SH-SY5Y (cell line): ENCODE data around the gene PARP4.

Experiments used
- GATA2 ChIP-seq: IDR thresholded peaks from 2 replicates; pipeline ENCODE4 v1.6.1; 2011; ENCODE audit warnings: mild to moderate bottlenecking, low read depth, low read length
- GATA3 ChIP-seq: IDR thresholded peaks from 2 replicates; pipeline ENCODE4 v1.6.1; 2011; ENCODE audit warnings: low read depth, mild to moderate bottlenecking, low read length, moderate library complexity

PARP4 gene

GRCh38 chr13:24459234-24459633, 53.3 kb downstream of the PARP4 start:
- TF ChIP-seq GATA2 (no peak), GATA3 (no peak)

- TF ChIP-seq GATA3: no peak
- TF ChIP-seq GATA2: no peak
Observed at GRCh38 chr13:24458736-24459135, 53.8 kb downstream of the PARP4 start.

- no peak for TF ChIP-seq GATA3
- no peak for TF ChIP-seq GATA2
Observed at GRCh38 chr13:24456396-24456795, 56.2 kb downstream of the PARP4 start.

GRCh38 chr13:24454056-24454455, 58.5 kb downstream of the PARP4 start:
- TF ChIP-seq GATA3 (no peak), GATA2 (no peak)

GRCh38 chr13:24452044-24452443, 60.5 kb downstream of the PARP4 start:
- no peak for TF ChIP-seq GATA2
- no peak for TF ChIP-seq GATA3

GRCh38 chr13:24450530-24450929, 62.0 kb downstream of the PARP4 start:
- TF ChIP-seq GATA2 (no peak), GATA3 (no peak)

- TF ChIP-seq GATA2 (no peak), GATA3 (no peak)
Observed at GRCh38 chr13:24443366-24443765, 69.2 kb downstream of the PARP4 start.

- no peak for TF ChIP-seq GATA3
- TF ChIP-seq GATA2: no peak
Observed at GRCh38 chr13:24407844-24408243, 104.7 kb downstream of the PARP4 start.

- no peak for TF ChIP-seq GATA2
- TF ChIP-seq GATA3: no peak
Observed at GRCh38 chr13:24406524-24406923, 106.1 kb downstream of the PARP4 start.

GRCh38 chr13:24396821-24397220, 115.8 kb downstream of the PARP4 start:
- TF ChIP-seq GATA2 (no peak), GATA3 (no peak)

GRCh38 chr13:24392972-24393371, 119.6 kb downstream of the PARP4 start:
- no peak for TF ChIP-seq GATA2
- TF ChIP-seq GATA3: no peak

- TF ChIP-seq GATA2 (no peak), GATA3 (no peak)
Observed at GRCh38 chr13:24389506-24389905, 123.1 kb downstream of the PARP4 start.

GRCh38 chr13:24386816-24387708, 125.5 kb downstream of the PARP4 start:
- TF ChIP-seq GATA2: no peak
- no peak for TF ChIP-seq GATA3

GRCh38 chr13:24385902-24386301, 126.7 kb downstream of the PARP4 start:
- no peak for TF ChIP-seq GATA3
- TF ChIP-seq GATA2: no peak

- no peak for TF ChIP-seq GATA2
- TF ChIP-seq GATA3: no peak
Observed at GRCh38 chr13:24381541-24382265, 130.9 kb downstream of the PARP4 start.
